ENCODE data around the gene JAKMIP2.

Gene JAKMIP2

GRCh38 chr5:147788023-147788422, 5.5 kb upstream of the JAKMIP2 start:
- DNase-seq, result no peak

- no peak for DNase-seq
These were observed 3.6 kb upstream of the JAKMIP2 start for GRCh38 chr5:147786142-147786541.

GRCh38 chr5:147784146-147784987, 1.8 kb upstream of the JAKMIP2 start:
- peak; percentile 52 to 67 (median 66) for DNase-seq

- DNase-seq, result no peak
These were observed 1.5 kb downstream of the JAKMIP2 start for GRCh38 chr5:147780924-147781573.

- DNase-seq, result peak in 2 of 3 donors; percentile 58
These were observed 2.8 kb downstream of the JAKMIP2 start for GRCh38 chr5:147779694-147780093.

- DNase-seq, result no peak
These were observed 5.5 kb downstream of the JAKMIP2 start for GRCh38 chr5:147776989-147777388.

- no peak for DNase-seq
These were observed 8.9 kb downstream of the JAKMIP2 start for GRCh38 chr5:147773587-147773986.

GRCh38 chr5:147773139-147773538, 9.4 kb downstream of the JAKMIP2 start:
- no peak for DNase-seq

- DNase-seq, result peak in 1 of 3 donors; percentile 9
These were observed 15.5 kb downstream of the JAKMIP2 start for GRCh38 chr5:147767048-147767447.

GRCh38 chr5:147763791-147764525, 18.6 kb downstream of the JAKMIP2 start:
- no peak for DNase-seq

- no peak for DNase-seq
These were observed 22.2 kb downstream of the JAKMIP2 start for GRCh38 chr5:147760086-147760875.

GRCh38 chr5:147759441-147759840, 23.1 kb downstream of the JAKMIP2 start:
- no peak for DNase-seq

- no peak for DNase-seq
These were observed 26.0 kb downstream of the JAKMIP2 start for GRCh38 chr5:147756566-147756965.

GRCh38 chr5:147754372-147755122, 28.0 kb downstream of the JAKMIP2 start:
- DNase-seq, result no peak

GRCh38 chr5:147753765-147754164, 28.8 kb downstream of the JAKMIP2 start:
- DNase-seq, result no peak

GRCh38 chr5:147752666-147753290, 29.8 kb downstream of the JAKMIP2 start:
- DNase-seq, result no peak

- DNase-seq, result no peak
These were observed 30.5 kb downstream of the JAKMIP2 start for GRCh38 chr5:147752033-147752432.

- DNase-seq, result no peak
These were observed 31.2 kb downstream of the JAKMIP2 start for GRCh38 chr5:147751156-147751830.

GRCh38 chr5:147750065-147750464, 32.5 kb downstream of the JAKMIP2 start:
- no peak for DNase-seq

- no peak for DNase-seq
These were observed 33.9 kb downstream of the JAKMIP2 start for GRCh38 chr5:147748590-147748989.

- no peak for DNase-seq
These were observed 35.5 kb downstream of the JAKMIP2 start for GRCh38 chr5:147746986-147747385.
